ENCODE results near the gene TPRG1L. TPM values are rescaled to one million over a fixed set of nuclear protein-coding genes. Genes with fewer than 3 reads are reported as not detected.

TPRG1L gene
- total RNA-seq, 1 donor from 2014 or later, result 12.5 TPM

GRCh38 chr1:3673381-3674099, 48.7 kb downstream of the TPRG1L start:
- intact Hi-C loops (cut with micrococcal nuclease), result no loop called here
- no peak for DNase-seq (ENCODE audit: low spot score)
- no peaks in the 10 kb centered on the region for H3K36me3 Mint-ChIP-seq (ENCODE audit: low read depth)
- H3K4me3 Mint-ChIP-seq, result no peak overlapping the region
- H3K27ac Mint-ChIP-seq, result no peak overlapping the region
- H3K4me1 Mint-ChIP-seq (ENCODE audit: low read depth), result no peaks in the 10 kb centered on the region
- H3K27me3 Mint-ChIP-seq (ENCODE audit: insufficient read depth), result peaks cover under 1% of the 10 kb centered on the region
- H3K9me3 Mint-ChIP-seq, result no peaks in the 10 kb centered on the region

GRCh38 chr1:3674100-3675094, 49.6 kb downstream of the TPRG1L start:
- H3K27ac Mint-ChIP-seq, result no peak overlapping the region
- H3K36me3 Mint-ChIP-seq (ENCODE audit: low read depth), result no peaks in the 10 kb centered on the region
- peaks cover 2% of the 10 kb centered on the region for H3K27me3 Mint-ChIP-seq (ENCODE audit: insufficient read depth)
- intact Hi-C loops (cut with micrococcal nuclease), result no loop called here
- no peaks in the 10 kb centered on the region for H3K9me3 Mint-ChIP-seq
- H3K4me1 Mint-ChIP-seq (ENCODE audit: low read depth), result peaks cover 3% of the 10 kb centered on the region
- DNase-seq (ENCODE audit: low spot score), result no peak
- no peak overlapping the region for H3K4me3 Mint-ChIP-seq

GRCh38 chr1:3675436-3675835, 50.6 kb downstream of the TPRG1L start:
- peaks cover 5% of the 10 kb centered on the region for H3K27me3 Mint-ChIP-seq (ENCODE audit: insufficient read depth)
- H3K27ac Mint-ChIP-seq, result no peak overlapping the region
- intact Hi-C loops (cut with micrococcal nuclease), result no loop called here
- H3K36me3 Mint-ChIP-seq (ENCODE audit: low read depth), result no peaks in the 10 kb centered on the region
- no peaks in the 10 kb centered on the region for H3K9me3 Mint-ChIP-seq
- H3K4me1 Mint-ChIP-seq (ENCODE audit: low read depth), result peaks cover 7% of the 10 kb centered on the region
- H3K4me3 Mint-ChIP-seq, result no peak overlapping the region
- DNase-seq (ENCODE audit: low spot score), result no peak

GRCh38 chr1:3676581-3677470, 52.0 kb downstream of the TPRG1L start:
- DNase-seq (ENCODE audit: low spot score), result no peak
- intact Hi-C loops (cut with micrococcal nuclease), result no loop called here
- H3K27ac Mint-ChIP-seq, result no peak overlapping the region
- peaks cover 5% of the 10 kb centered on the region for H3K27me3 Mint-ChIP-seq (ENCODE audit: insufficient read depth)
- peaks cover 7% of the 10 kb centered on the region for H3K4me1 Mint-ChIP-seq (ENCODE audit: low read depth)
- no peaks in the 10 kb centered on the region for H3K36me3 Mint-ChIP-seq (ENCODE audit: low read depth)
- no peaks in the 10 kb centered on the region for H3K9me3 Mint-ChIP-seq
- no peak overlapping the region for H3K4me3 Mint-ChIP-seq

- H3K4me3 Mint-ChIP-seq, result no peak overlapping the region
- DNase-seq (ENCODE audit: low spot score), result no peak
- H3K9me3 Mint-ChIP-seq, result no peaks in the 10 kb centered on the region
- peaks cover 5% of the 10 kb centered on the region for H3K27me3 Mint-ChIP-seq (ENCODE audit: insufficient read depth)
- H3K4me1 Mint-ChIP-seq (ENCODE audit: low read depth), result peaks cover 7% of the 10 kb centered on the region
- intact Hi-C loops (cut with micrococcal nuclease), result no loop called here
- no peak overlapping the region for H3K27ac Mint-ChIP-seq
- no peaks in the 10 kb centered on the region for H3K36me3 Mint-ChIP-seq (ENCODE audit: low read depth)
These were observed 52.7 kb downstream of the TPRG1L start for GRCh38 chr1:3677484-3677883.

- H3K9me3 Mint-ChIP-seq, result no peaks in the 10 kb centered on the region
- no peak overlapping the region for H3K27ac Mint-ChIP-seq
- no peak for DNase-seq (ENCODE audit: low spot score)
- intact Hi-C loops (cut with micrococcal nuclease), result no loop called here
- no peaks in the 10 kb centered on the region for H3K36me3 Mint-ChIP-seq (ENCODE audit: low read depth)
- peaks cover 5% of the 10 kb centered on the region for H3K27me3 Mint-ChIP-seq (ENCODE audit: insufficient read depth)
- H3K4me1 Mint-ChIP-seq (ENCODE audit: low read depth), result peaks cover 7% of the 10 kb centered on the region
- H3K4me3 Mint-ChIP-seq, result no peak overlapping the region
These were observed 53.7 kb downstream of the TPRG1L start for GRCh38 chr1:3678361-3679097.

GRCh38 chr1:3679098-3679555, 54.3 kb downstream of the TPRG1L start:
- no peak for DNase-seq (ENCODE audit: low spot score)
- peaks cover 7% of the 10 kb centered on the region for H3K4me1 Mint-ChIP-seq (ENCODE audit: low read depth)
- H3K36me3 Mint-ChIP-seq (ENCODE audit: low read depth), result no peaks in the 10 kb centered on the region
- intact Hi-C loops (cut with micrococcal nuclease), result no loop called here
- no peak overlapping the region for H3K27ac Mint-ChIP-seq
- H3K9me3 Mint-ChIP-seq, result no peaks in the 10 kb centered on the region
- peaks cover 5% of the 10 kb centered on the region for H3K27me3 Mint-ChIP-seq (ENCODE audit: insufficient read depth)
- H3K4me3 Mint-ChIP-seq, result no peak overlapping the region

Other genes with a start within 250 kb of the TPRG1L start
- gene ARHGEF16, start 170.3 kb upstream of the TPRG1L start, total RNA-seq, result not detected in 2 replicates
- gene MEGF6, start 13.5 kb upstream of the TPRG1L start, total RNA-seq, result 1.2 and 2.1 TPM in 2 replicates
- 44.9 and 45.5 TPM in 2 replicates for gene WRAP73, start 25.1 kb downstream of the TPRG1L start, total RNA-seq
- gene TP73, start 27.5 kb downstream of the TPRG1L start, total RNA-seq, result 1.4 and 1.5 TPM in 2 replicates
- gene CCDC27, start 127.4 kb downstream of the TPRG1L start, total RNA-seq, result not detected in 2 replicates
- gene SMIM1, start 147.7 kb downstream of the TPRG1L start, total RNA-seq, result 1.0 and 1.2 TPM in 2 replicates
- gene LRRC47, start 171.5 kb downstream of the TPRG1L start, total RNA-seq, result 45.2 and 50.1 TPM in 2 replicates
- gene CEP104, start 232.2 kb downstream of the TPRG1L start, total RNA-seq, result 43.4 and 55.5 TPM in 2 replicates
- gene DFFB, start 232.5 kb downstream of the TPRG1L start, total RNA-seq, result 13.7 and 15.8 TPM in 2 replicates